Thyroid gland (tissue), 4 donors: ENCODE data around the gene SNX9.

ENCODE experiments used
- POLR2A ChIP-seq, 2 donors: fragments of 450-650 bp; IDR thresholded peaks; one replicate each; pipeline ENCODE4 v1.6.1; 2017; ENCODE audit warnings: antibody characterized with exemption in 2 of 2, mild to moderate bottlenecking in 2 of 2, moderate library complexity in 1 of 2
- TF ChIP-seq, protein P1 (sequence below), 6 experiments: fragments of 200-600 bp in 3 of 6; fragments of 450-650 bp in 3 of 6; sonication (generic) in 3 of 6; IDR thresholded peaks; one replicate each; pipeline ENCODE4 v1.5.1; 2016 to 2019; ENCODE audit warnings: antibody characterized with exemption in 6 of 6, mild to moderate bottlenecking in 2 of 6, inconsistent platforms in 1 of 6, moderate library complexity in 1 of 6

DNA sequence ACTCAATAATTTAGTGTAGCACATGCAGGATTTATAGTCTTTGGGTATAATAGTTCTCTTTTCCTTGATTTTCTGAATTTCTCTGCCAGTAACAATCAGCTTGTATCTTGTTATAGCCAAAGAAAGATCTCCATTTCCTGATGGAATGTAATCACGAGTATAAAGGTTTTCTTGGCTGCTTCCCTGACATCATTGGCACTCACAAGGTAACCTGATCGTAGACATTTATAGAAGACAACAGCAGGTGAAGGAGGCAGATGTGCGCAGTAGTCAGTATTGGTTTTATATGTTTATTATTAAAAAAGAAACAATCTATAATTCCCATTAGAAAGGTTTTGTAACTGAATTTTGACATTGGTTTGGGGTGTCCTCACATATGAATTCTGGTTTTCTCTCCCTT lies 114.3 kb downstream of the SNX9 start:
- TF ChIP-seq, protein P1, sequence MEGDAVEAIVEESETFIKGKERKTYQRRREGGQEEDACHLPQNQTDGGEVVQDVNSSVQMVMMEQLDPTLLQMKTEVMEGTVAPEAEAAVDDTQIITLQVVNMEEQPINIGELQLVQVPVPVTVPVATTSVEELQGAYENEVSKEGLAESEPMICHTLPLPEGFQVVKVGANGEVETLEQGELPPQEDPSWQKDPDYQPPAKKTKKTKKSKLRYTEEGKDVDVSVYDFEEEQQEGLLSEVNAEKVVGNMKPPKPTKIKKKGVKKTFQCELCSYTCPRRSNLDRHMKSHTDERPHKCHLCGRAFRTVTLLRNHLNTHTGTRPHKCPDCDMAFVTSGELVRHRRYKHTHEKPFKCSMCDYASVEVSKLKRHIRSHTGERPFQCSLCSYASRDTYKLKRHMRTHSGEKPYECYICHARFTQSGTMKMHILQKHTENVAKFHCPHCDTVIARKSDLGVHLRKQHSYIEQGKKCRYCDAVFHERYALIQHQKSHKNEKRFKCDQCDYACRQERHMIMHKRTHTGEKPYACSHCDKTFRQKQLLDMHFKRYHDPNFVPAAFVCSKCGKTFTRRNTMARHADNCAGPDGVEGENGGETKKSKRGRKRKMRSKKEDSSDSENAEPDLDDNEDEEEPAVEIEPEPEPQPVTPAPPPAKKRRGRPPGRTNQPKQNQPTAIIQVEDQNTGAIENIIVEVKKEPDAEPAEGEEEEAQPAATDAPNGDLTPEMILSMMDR (IDR thresholded peaks at IDR 0.05): no peak
- TF ChIP-seq POLR2A (IDR thresholded peaks at IDR 0.05): no peak
